Fibroblast of lung (primary cell): Measurements from ENCODE around the gene BLCAP. TPM values are rescaled to one million over a fixed set of nuclear protein-coding genes. Genes with fewer than 3 reads are reported as not detected.
A peak's percentile ranks its signal among the peaks of the same experiment; 100 is the strongest.

ENCODE experiments used
- DNase-seq, 2 donors: peaks; one replicate each; pipeline versions ENCODE4 v3.0.0 to v3.0.0-alpha.2; 2010; ENCODE audit warnings: low read depth in 2 of 2
- H2AFZ ChIP-seq: 2 replicates; pipeline ENCODE4 v1.5.1; 2012; ENCODE audit warnings: low read length, control low read depth, inconsistent platforms
- H3K27ac ChIP-seq: 2 replicates; pipeline ENCODE4 v1.5.1; 2011; ENCODE audit warnings: low read length, control low read depth; ENCODE audit not compliant: insufficient read depth
- H3K27me3 ChIP-seq: 2 replicates; pipeline ENCODE4 v1.5.1; 2011; ENCODE audit warnings: mild to moderate bottlenecking, low read length; ENCODE audit not compliant: control insufficient read depth, insufficient read depth
- H3K36me3 ChIP-seq: 2 replicates; pipeline ENCODE4 v1.5.1; 2011; ENCODE audit warnings: low read length; ENCODE audit not compliant: control insufficient read depth, insufficient read depth
- H3K4me1 ChIP-seq: 2 replicates; pipeline ENCODE4 v1.5.1; 2011; ENCODE audit warnings: low read length; ENCODE audit not compliant: control insufficient read depth, insufficient read depth; ENCODE audit errors: extremely low read depth
- H3K4me2 ChIP-seq: 2 replicates; pipeline ENCODE4 v1.5.1; 2011; ENCODE audit warnings: low read length, control low read depth; ENCODE audit not compliant: insufficient read depth; ENCODE audit errors: extremely low read depth
- H3K4me3 ChIP-seq, 4 experiments: fragments of 200-600 bp in 1 of 4; sonication (generic) in 1 of 4; replicated peaks in 1 of 4; 2 replicates each; pipeline ENCODE4 v1.5.1; 2011 to 2016; ENCODE audit warnings: low read length in 4 of 4, low read depth in 3 of 4, mild to moderate bottlenecking in 3 of 4, control low read depth in 2 of 4, inconsistent platforms in 1 of 4, mixed read lengths in 1 of 4; ENCODE audit not compliant: insufficient read depth in 1 of 4; ENCODE audit errors: control extremely low read depth in 1 of 4
- H3K79me2 ChIP-seq: 2 replicates; pipeline ENCODE4 v1.5.1; 2012; ENCODE audit warnings: mild to moderate bottlenecking, low read length, inconsistent platforms; ENCODE audit not compliant: control insufficient read depth, insufficient read depth
- H3K9ac ChIP-seq: 2 replicates; pipeline ENCODE4 v1.5.1; 2011; ENCODE audit warnings: mild to moderate bottlenecking, low read length, control low read depth; ENCODE audit not compliant: insufficient read depth
- H3K9me3 ChIP-seq: 2 replicates; pipeline ENCODE4 v1.5.1; 2012; ENCODE audit warnings: low read depth, low read length; ENCODE audit not compliant: control insufficient read depth, insufficient read depth
- H4K20me1 ChIP-seq: 2 replicates; pipeline ENCODE4 v1.5.1; 2011; ENCODE audit warnings: low read length; ENCODE audit not compliant: control insufficient read depth, insufficient read depth; ENCODE audit errors: extremely low read depth
- CTCF ChIP-seq, 2 donors: IDR thresholded peaks in 1 of 2; conservative IDR thresholded peaks in 1 of 2; 1 replicate in 1 of 2; 2 replicates in 1 of 2; pipeline ENCODE4 v1.5.1; 2011 to 2012; ENCODE audit warnings: low read length in 2 of 2, control low read depth in 1 of 2, inconsistent platforms in 1 of 2, low read depth in 1 of 2, mild to moderate bottlenecking in 1 of 2
- EZH2 ChIP-seq: IDR thresholded peaks from 2 replicates; pipeline ENCODE4 v1.5.1; 2012; ENCODE audit warnings: low read length, control low read depth, mild to moderate bottlenecking; ENCODE audit errors: missing control alignments
- polyA plus RNA-seq, 2 donors: library from polyadenylated mRNA; depleted of rRNA in 1 of 2; stranded (reverse) in 1 of 2; unstranded in 1 of 2; fragments of >200 nt; gene quantifications; 2 replicates each; pipeline ENCODE4 v1.2.1, GENCODE V29; 2011 to 2012; ENCODE audit warnings: missing spikeins in 1 of 2
- total RNA-seq: library from RNA; depleted of rRNA; stranded (reverse); fragments of >200 nt; gene quantifications from 2 replicates; pipeline ENCODE4 v1.2.1, GENCODE V29; 2014

The BLCAP gene
- total and polyA plus RNA-seq, 2 donors (not counting 1 experiment from before 2014, with no cell fraction given) = 31.0 to 83.1 TPM

GRCh38 chr20:37523911-37524700, 3.6 kb downstream of the BLCAP start:
- peaks cover 2% of the 10 kb centered on the region for H4K20me1 ChIP-seq
- H3K79me2 ChIP-seq = peaks cover 69% of the 10 kb centered on the region
- DNase-seq = no peak
- peaks cover 4% of the 10 kb centered on the region for H3K36me3 ChIP-seq
- no peak overlapping the region for H3K4me2 ChIP-seq
- no peak overlapping the region for H3K4me3 ChIP-seq
- no peaks in the 10 kb centered on the region for H3K27me3 ChIP-seq
- H3K27ac ChIP-seq = no peak overlapping the region
- H3K4me1 ChIP-seq = peaks cover 10% of the 10 kb centered on the region
- no peaks in the 10 kb centered on the region for H3K9me3 ChIP-seq
- no peak overlapping the region for H3K9ac ChIP-seq
- no peak for TF ChIP-seq EZH2
- TF ChIP-seq CTCF (conservative IDR thresholded peaks at IDR 0.05 in 1 of 2, IDR thresholded peaks at IDR 0.05 in 1 of 2; ENCODE audit: low read depth in 1 of 2, low read length in 2 of 2) = no peak
- no peak overlapping the region for H2AFZ ChIP-seq

- peaks cover 8% of the 10 kb centered on the region for H3K36me3 ChIP-seq
- peaks cover 2% of the 10 kb centered on the region for H4K20me1 ChIP-seq
- H3K27me3 ChIP-seq = no peaks in the 10 kb centered on the region
- no peak for TF ChIP-seq CTCF (conservative IDR thresholded peaks at IDR 0.05 in 1 of 2, IDR thresholded peaks at IDR 0.05 in 1 of 2; ENCODE audit: low read depth in 1 of 2, low read length in 2 of 2)
- no peak for TF ChIP-seq EZH2
- H2AFZ ChIP-seq = no peak overlapping the region
- no peak overlapping the region for H3K27ac ChIP-seq
- no peak overlapping the region for H3K4me3 ChIP-seq
- H3K9me3 ChIP-seq = no peaks in the 10 kb centered on the region
- H3K4me1 ChIP-seq = peaks cover 11% of the 10 kb centered on the region
- no peak overlapping the region for H3K9ac ChIP-seq
- DNase-seq = no peak
- peaks cover 75% of the 10 kb centered on the region for H3K79me2 ChIP-seq
- no peak overlapping the region for H3K4me2 ChIP-seq
Measured at GRCh38 chr20:37523012-37523391, 4.7 kb downstream of the BLCAP start.

GRCh38 chr20:37522260-37523011, 5.2 kb downstream of the BLCAP start:
- peaks cover 8% of the 10 kb centered on the region for H3K36me3 ChIP-seq
- no peak overlapping the region for H3K9ac ChIP-seq
- H3K79me2 ChIP-seq = peaks cover 74% of the 10 kb centered on the region
- TF ChIP-seq CTCF (conservative IDR thresholded peaks at IDR 0.05 in 1 of 2, IDR thresholded peaks at IDR 0.05 in 1 of 2; ENCODE audit: low read depth in 1 of 2, low read length in 2 of 2) (no peak), EZH2 (no peak)
- H2AFZ ChIP-seq = no peak overlapping the region
- peaks cover 2% of the 10 kb centered on the region for H4K20me1 ChIP-seq
- H3K4me3 ChIP-seq = peak overlapping the region in 1 of 4 experiments; percentile 55
- H3K9me3 ChIP-seq = no peaks in the 10 kb centered on the region
- no peaks in the 10 kb centered on the region for H3K27me3 ChIP-seq
- no peak overlapping the region for H3K27ac ChIP-seq
- DNase-seq = peak; percentile 63 to 67
- no peak overlapping the region for H3K4me2 ChIP-seq
- peaks cover 17% of the 10 kb centered on the region for H3K4me1 ChIP-seq
